ENCODE measurements around the gene TGFB1. TPM values are rescaled to one million over a fixed set of nuclear protein-coding genes. Genes with fewer than 3 reads are reported as not detected.
A peak's percentile ranks its signal among the peaks of the same experiment; 100 is the strongest.

TGFB1 gene
- total RNA-seq, 4 donors from 2014 or later: 11.4 to 26.9 (median 22.2) TPM

DNA sequence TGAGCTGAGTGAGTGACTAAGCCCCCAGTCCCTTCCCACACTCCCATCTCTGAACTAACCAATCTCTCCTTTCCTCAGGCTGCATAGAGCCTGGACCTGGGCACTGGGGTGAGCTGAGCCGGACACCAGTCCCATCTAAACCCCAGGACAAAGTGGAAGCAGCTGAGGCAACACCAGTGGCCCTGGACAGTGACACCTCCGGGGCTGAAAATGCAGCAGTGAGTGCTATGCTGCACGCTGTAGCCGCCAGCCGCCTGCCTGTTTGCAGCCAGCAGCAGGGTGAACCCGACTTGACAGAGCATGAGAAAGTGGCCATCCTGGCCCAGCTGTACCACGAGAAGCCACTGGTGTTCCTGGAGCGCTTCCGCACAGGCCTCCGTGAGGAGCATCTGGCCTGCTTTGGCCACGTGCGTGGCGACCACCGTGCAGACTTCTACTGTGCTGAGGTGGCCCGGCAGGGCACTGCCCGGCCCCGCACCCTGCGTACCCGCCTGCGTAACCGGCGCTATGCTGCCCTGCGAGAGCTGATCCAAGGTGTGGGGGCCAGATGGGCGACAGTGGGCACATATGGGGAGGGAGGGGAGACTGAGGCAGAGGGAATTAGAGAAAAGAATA lies 37.3 kb downstream of the TGFB1 start:
- DNase-seq (ENCODE audit: low spot score in 2 of 2): no peak
- TF ChIP-seq POLR2A (IDR thresholded peaks at IDR 0.05): no peak
- TF ChIP-seq, protein P1, sequence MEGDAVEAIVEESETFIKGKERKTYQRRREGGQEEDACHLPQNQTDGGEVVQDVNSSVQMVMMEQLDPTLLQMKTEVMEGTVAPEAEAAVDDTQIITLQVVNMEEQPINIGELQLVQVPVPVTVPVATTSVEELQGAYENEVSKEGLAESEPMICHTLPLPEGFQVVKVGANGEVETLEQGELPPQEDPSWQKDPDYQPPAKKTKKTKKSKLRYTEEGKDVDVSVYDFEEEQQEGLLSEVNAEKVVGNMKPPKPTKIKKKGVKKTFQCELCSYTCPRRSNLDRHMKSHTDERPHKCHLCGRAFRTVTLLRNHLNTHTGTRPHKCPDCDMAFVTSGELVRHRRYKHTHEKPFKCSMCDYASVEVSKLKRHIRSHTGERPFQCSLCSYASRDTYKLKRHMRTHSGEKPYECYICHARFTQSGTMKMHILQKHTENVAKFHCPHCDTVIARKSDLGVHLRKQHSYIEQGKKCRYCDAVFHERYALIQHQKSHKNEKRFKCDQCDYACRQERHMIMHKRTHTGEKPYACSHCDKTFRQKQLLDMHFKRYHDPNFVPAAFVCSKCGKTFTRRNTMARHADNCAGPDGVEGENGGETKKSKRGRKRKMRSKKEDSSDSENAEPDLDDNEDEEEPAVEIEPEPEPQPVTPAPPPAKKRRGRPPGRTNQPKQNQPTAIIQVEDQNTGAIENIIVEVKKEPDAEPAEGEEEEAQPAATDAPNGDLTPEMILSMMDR (IDR thresholded peaks at IDR 0.05): no peak
- no peak overlapping the region for H3K4me3 ChIP-seq (ENCODE audit: low read depth, poor library complexity, severe bottlenecking)
- intact Hi-C loops (cut with DNase I; ENCODE audit: low total_unique reads): no loop called here
- 93 to 96% methylated on average over 22 to 24 of the region's 24 CpGs for WGBS, 2 donors

DNA sequence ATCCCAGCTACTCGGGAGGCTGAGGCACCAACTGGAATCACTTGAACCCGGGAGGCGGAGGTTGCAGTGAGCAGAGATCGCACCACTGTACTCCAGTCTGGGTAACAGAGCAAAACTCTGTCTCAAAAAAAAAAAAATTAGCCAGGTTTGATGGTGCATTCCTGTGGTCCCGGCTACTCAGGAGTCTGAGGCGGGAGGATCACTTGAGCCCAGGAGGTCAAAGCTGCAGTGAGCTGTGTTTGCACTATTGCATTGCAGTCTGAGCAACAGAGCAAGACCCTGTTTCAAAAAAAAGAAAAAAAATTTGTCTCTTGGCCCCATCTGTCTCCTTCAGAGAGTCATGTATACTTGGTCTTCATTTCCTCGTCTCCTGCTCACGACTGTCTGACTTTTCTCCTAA lies 42.1 kb downstream of the TGFB1 start:
- no peak overlapping the region for H3K4me3 ChIP-seq (ENCODE audit: low read depth, poor library complexity, severe bottlenecking)
- DNase-seq (ENCODE audit: low spot score in 2 of 2): no peak
- intact Hi-C loops (cut with DNase I; ENCODE audit: low total_unique reads): loop anchor here (2.0 kb wide), 1 partner anchor 649 kb away; no protein-coding TSS in a partner anchor
- WGBS, 2 donors: 86 to 88% methylated on average over 8 of the region's 8 CpGs
- no peak for TF ChIP-seq POLR2A (IDR thresholded peaks at IDR 0.05)
- TF ChIP-seq, protein P1 (IDR thresholded peaks at IDR 0.05): no peak

- intact Hi-C loops (cut with DNase I; ENCODE audit: low total_unique reads): loop anchor here (2.0 kb wide), 1 partner anchor 648 kb away; no protein-coding TSS in a partner anchor
- DNase-seq (ENCODE audit: low spot score in 2 of 2): no peak
- no peak for TF ChIP-seq POLR2A (IDR thresholded peaks at IDR 0.05)
- TF ChIP-seq, protein P1 (IDR thresholded peaks at IDR 0.05): no peak
- H3K4me3 ChIP-seq (ENCODE audit: low read depth, poor library complexity, severe bottlenecking): no peak overlapping the region
- WGBS, 2 donors: 49 to 57% methylated on average over 5 of the region's 5 CpGs
Measured at GRCh38 chr19:41311072-41311471, 42.6 kb downstream of the TGFB1 start.

GRCh38 chr19:41310033-41310831 lies 43.5 kb downstream of the TGFB1 start, which contains the start of gene CCDC97:
Gene CCDC97 (plus strand): TSS chr19:41310172. CDS start chr19:41310311, 139 bp downstream.
- 0 to 1% methylated on average over 47 of the region's 47 CpGs for WGBS, 2 donors
- TF ChIP-seq, protein P1 (IDR thresholded peaks at IDR 0.05): peak in 1 of 3 donors; percentile 4
- peak in 1 of 2 donors; percentile 44 for TF ChIP-seq POLR2A (IDR thresholded peaks at IDR 0.05)
- peak; percentile 78 to 97 for DNase-seq (ENCODE audit: low spot score in 2 of 2)
- peak within 1 kb of the TSS; percentile 50 for H3K4me3 ChIP-seq (ENCODE audit: low read depth, poor library complexity, severe bottlenecking)
- intact Hi-C loops (cut with DNase I; ENCODE audit: low total_unique reads): loop anchor here (2.0 kb wide), 1 partner anchor 647 kb away; no protein-coding TSS in a partner anchor

GRCh38 chr19:41309180-41310032 lies 44.3 kb downstream of the TGFB1 start:
- TF ChIP-seq, protein P1 (IDR thresholded peaks at IDR 0.05): no peak
- no peak for TF ChIP-seq POLR2A (IDR thresholded peaks at IDR 0.05)
- intact Hi-C loops (cut with DNase I; ENCODE audit: low total_unique reads): loop anchor here (2.0 to 5.0 kb wide), 2 partner anchors 107 to 647 kb away; no protein-coding TSS in a partner anchor
- 3 to 7% methylated on average over 26 of the region's 26 CpGs for WGBS, 2 donors

More at GRCh38 chr19:41309180-41310032, 44.3 kb downstream of the TGFB1 start:
- peak overlapping the region; percentile 50 for H3K4me3 ChIP-seq (ENCODE audit: low read depth, poor library complexity, severe bottlenecking)
- peak in 1 of 2 donors; percentile 41 for DNase-seq (ENCODE audit: low spot score in 2 of 2)
